ENCODE data around the gene OPTN. TPM values are rescaled to one million over a fixed set of nuclear protein-coding genes. Genes with fewer than 3 reads are reported as not detected.
"Not testable (repeated sequence)": the region's sequence is repeated elsewhere in the genome, so short reads cannot be mapped to it uniquely, and the experiment has no call there.

Gene OPTN
- total RNA-seq, 2 experiments from 2014 or later: 128 to 130 TPM

- Mint-ChIP-seq H3K36me3 (ENCODE audit: low read depth) (peaks cover 31% of the 10 kb centered on the region), H3K27me3 (no peaks in the 10 kb centered on the region), H3K4me3 (no peak overlapping the region), H3K9me3 (peaks cover 12% of the 10 kb centered on the region), H3K4me1 (peaks cover 3% of the 10 kb centered on the region), H3K27ac (no peak overlapping the region)
- no peak for DNase-seq
- CTCF ChIA-PET: interaction anchor here (2.0 kb wide), 1 partner anchor 15 kb away, joined by 6 read pairs; the partner anchor contains the start of gene MCM10
- POLR2A ChIA-PET: no interaction called here
Observed at GRCh38 chr10:13146379-13146778, 46.4 kb downstream of the OPTN start.

GRCh38 chr10:13147161-13147560 is 47.2 kb downstream of the OPTN start:
- POLR2A ChIA-PET: no interaction called here
- DNase-seq: no peak

GRCh38 chr10:13152296-13152695 is 52.3 kb downstream of the OPTN start:
- ChIA-PET CTCF (interaction anchor here (1.8 kb wide), 1 partner anchor 10 kb away, joined by 5 read pairs; the partner anchor contains the start of gene MCM10), POLR2A (no interaction called here)
- no peak for DNase-seq
- peaks cover under 1% of the 10 kb centered on the region for H3K4me1 Mint-ChIP-seq
- no peak overlapping the region for H3K27ac Mint-ChIP-seq
- H3K36me3 Mint-ChIP-seq (ENCODE audit: low read depth): no peaks in the 10 kb centered on the region
- H3K9me3 Mint-ChIP-seq: no peaks in the 10 kb centered on the region
- H3K4me3 Mint-ChIP-seq: no peak overlapping the region
- no peaks in the 10 kb centered on the region for H3K27me3 Mint-ChIP-seq

More at GRCh38 chr10:13147161-13147560, 47.2 kb downstream of the OPTN start:
- CTCF ChIA-PET: interaction anchor here (1.0 to 2.0 kb wide), 2 partner anchors 15 to 38 kb away, joined by 3 to 6 read pairs; partner anchors contain the start of gene MCM10
- peaks cover 12% of the 10 kb centered on the region for H3K9me3 Mint-ChIP-seq
- H3K27ac Mint-ChIP-seq: no peak overlapping the region
- H3K4me1 Mint-ChIP-seq: peaks cover 3% of the 10 kb centered on the region
- peaks cover 26% of the 10 kb centered on the region for H3K36me3 Mint-ChIP-seq (ENCODE audit: low read depth)
- H3K27me3 Mint-ChIP-seq: no peaks in the 10 kb centered on the region
- H3K4me3 Mint-ChIP-seq: no peak overlapping the region

- DNase-seq, H3K27ac Mint-ChIP-seq, H3K4me1 Mint-ChIP-seq: not testable (repeated sequence)
Observed at GRCh38 chr10:13155860-13156259, 55.9 kb downstream of the OPTN start.

GRCh38 chr10:13158401-13158800 is 58.4 kb downstream of the OPTN start:
- peak; percentile 30 for DNase-seq
- Mint-ChIP-seq H3K27me3 (no peaks in the 10 kb centered on the region), H3K4me1 (peaks cover 27% of the 10 kb centered on the region), H3K4me3 (peak overlapping the region; percentile 61), H3K27ac (peak overlapping the region; percentile 85), H3K9me3 (no peaks in the 10 kb centered on the region), H3K36me3 (ENCODE audit: low read depth) (peaks cover 7% of the 10 kb centered on the region)
- ChIA-PET POLR2A (interaction anchor here (0.5 kb wide), 1 partner anchor 146 kb away, joined by 6 read pairs; no protein-coding TSS in a partner anchor), CTCF (interaction anchor here (0.6 to 1.3 kb wide), 2 partner anchors 15 to 39 kb away, joined by 3 to 6 read pairs; no protein-coding TSS in a partner anchor)

More at GRCh38 chr10:13155860-13156259, 55.9 kb downstream of the OPTN start:
- H3K9me3 Mint-ChIP-seq; CTCF ChIA-PET; H3K4me3 Mint-ChIP-seq; H3K36me3 Mint-ChIP-seq (ENCODE audit: low read depth); POLR2A ChIA-PET; H3K27me3 Mint-ChIP-seq: not testable (repeated sequence)

GRCh38 chr10:13160934-13161856 is 61.2 kb downstream of the OPTN start, which contains the start of gene MCM10:
MCM10 (plus strand) TSS chr10:13161558; CDS start chr10:13164203, 2,645 bp downstream.
- Mint-ChIP-seq H3K27ac (peak within 1 kb of the TSS; percentile 90), H3K27me3 (no peaks in the 10 kb centered on the region), H3K36me3 (ENCODE audit: low read depth) (peaks cover 18% of the 10 kb centered on the region), H3K4me1 (peaks cover 46% of the 10 kb centered on the region), H3K4me3 (peak within 1 kb of the TSS; percentile 92), H3K9me3 (no peaks in the 10 kb centered on the region)
- peak; percentile 99 for DNase-seq
- POLR2A ChIA-PET: no interaction called here
- CTCF ChIA-PET: interaction anchor here (0.6 to 3.2 kb wide), 16 partner anchors 8 to 556 kb away, joined by 3 to 17 read pairs (median 5); partner anchors contain the start of genes OPTN and PHYH

- peak; percentile 31 for DNase-seq
- peaks cover 19% of the 10 kb centered on the region for H3K36me3 Mint-ChIP-seq (ENCODE audit: low read depth)
- ChIA-PET CTCF (interaction anchor here (0.6 to 3.2 kb wide), 14 partner anchors 9 to 555 kb away, joined by 3 to 17 read pairs (median 5); partner anchors contain the start of gene OPTN), POLR2A (no interaction called here)
- H3K4me1 Mint-ChIP-seq: peaks cover 46% of the 10 kb centered on the region
- H3K27me3 Mint-ChIP-seq: no peaks in the 10 kb centered on the region
- H3K27ac Mint-ChIP-seq: peak overlapping the region; percentile 90
- H3K9me3 Mint-ChIP-seq: no peaks in the 10 kb centered on the region
- peak overlapping the region; percentile 92 for H3K4me3 Mint-ChIP-seq
Observed at GRCh38 chr10:13161857-13162271, 61.9 kb downstream of the OPTN start.

- no peaks in the 10 kb centered on the region for H3K9me3 Mint-ChIP-seq
- H3K4me3 Mint-ChIP-seq: peak overlapping the region; percentile 18
- H3K27ac Mint-ChIP-seq: no peak overlapping the region
- CTCF ChIA-PET: interaction anchor here (1.4 kb wide), 1 partner anchor 136 kb away, joined by 3 read pairs; the partner anchor contains the start of gene PHYH
- H3K27me3 Mint-ChIP-seq: no peaks in the 10 kb centered on the region
- H3K4me1 Mint-ChIP-seq: peaks cover 45% of the 10 kb centered on the region
- POLR2A ChIA-PET: no interaction called here
- DNase-seq: no peak
- H3K36me3 Mint-ChIP-seq (ENCODE audit: low read depth): peaks cover 28% of the 10 kb centered on the region
Observed at GRCh38 chr10:13163859-13164258, 63.9 kb downstream of the OPTN start.

GRCh38 chr10:13165177-13165576 is 65.2 kb downstream of the OPTN start:
- no peak overlapping the region for H3K27ac Mint-ChIP-seq
- H3K27me3 Mint-ChIP-seq: no peaks in the 10 kb centered on the region
- H3K9me3 Mint-ChIP-seq: no peaks in the 10 kb centered on the region
- POLR2A ChIA-PET: no interaction called here
- DNase-seq: no peak
- peaks cover 43% of the 10 kb centered on the region for H3K4me1 Mint-ChIP-seq
- H3K4me3 Mint-ChIP-seq: no peak overlapping the region
- CTCF ChIA-PET: no interaction called here
- H3K36me3 Mint-ChIP-seq (ENCODE audit: low read depth): peaks cover 30% of the 10 kb centered on the region

GRCh38 chr10:13167568-13167967 is 67.6 kb downstream of the OPTN start:
- Mint-ChIP-seq H3K4me3 (no peak overlapping the region), H3K4me1 (peaks cover 24% of the 10 kb centered on the region), H3K27me3 (no peaks in the 10 kb centered on the region), H3K27ac (no peak overlapping the region), H3K9me3 (no peaks in the 10 kb centered on the region), H3K36me3 (ENCODE audit: low read depth) (peaks cover 37% of the 10 kb centered on the region)
- no peak for DNase-seq
- ChIA-PET CTCF (interaction anchor here (0.5 to 1.5 kb wide), 3 partner anchors 39 to 789 kb away, joined by 3 to 4 read pairs (median 3); no protein-coding TSS in a partner anchor), POLR2A (no interaction called here)

GRCh38 chr10:13168781-13169180 is 68.8 kb downstream of the OPTN start:
- no peak overlapping the region for H3K4me3 Mint-ChIP-seq
- peaks cover 42% of the 10 kb centered on the region for H3K36me3 Mint-ChIP-seq (ENCODE audit: low read depth)
- no peak for DNase-seq
- no peaks in the 10 kb centered on the region for H3K9me3 Mint-ChIP-seq
- H3K27me3 Mint-ChIP-seq: no peaks in the 10 kb centered on the region
- no peak overlapping the region for H3K27ac Mint-ChIP-seq
- POLR2A ChIA-PET: no interaction called here
- peaks cover 15% of the 10 kb centered on the region for H3K4me1 Mint-ChIP-seq
- CTCF ChIA-PET: interaction anchor here (0.7 to 1.6 kb wide), 2 partner anchors 11 to 37 kb away, joined by 3 read pairs; no protein-coding TSS in a partner anchor

GRCh38 chr10:13173616-13174015 is 73.7 kb downstream of the OPTN start:
- ChIA-PET CTCF (interaction anchor here (0.6 to 3.7 kb wide), 2 partner anchors 12 to 134 kb away, joined by 4 to 17 read pairs; partner anchors contain the start of gene MCM10), POLR2A (no interaction called here)
- Mint-ChIP-seq H3K4me1 (no peaks in the 10 kb centered on the region), H3K4me3 (no peak overlapping the region), H3K36me3 (ENCODE audit: low read depth) (peaks cover 49% of the 10 kb centered on the region), H3K27ac (no peak overlapping the region), H3K9me3 (no peaks in the 10 kb centered on the region), H3K27me3 (no peaks in the 10 kb centered on the region)
- DNase-seq: no peak

- Mint-ChIP-seq H3K27me3 (no peaks in the 10 kb centered on the region), H3K9me3 (no peaks in the 10 kb centered on the region), H3K4me1 (no peaks in the 10 kb centered on the region), H3K4me3 (no peak overlapping the region), H3K36me3 (ENCODE audit: low read depth) (peaks cover 67% of the 10 kb centered on the region), H3K27ac (no peak overlapping the region)
- ChIA-PET CTCF (interaction anchor here (1.5 kb wide), 1 partner anchor 19 kb away, joined by 5 read pairs; the partner anchor contains the start of gene MCM10), POLR2A (no interaction called here)
- no peak for DNase-seq
Observed at GRCh38 chr10:13180788-13181187, 80.8 kb downstream of the OPTN start.
